Liver (tissue), 9 donors: ENCODE measurements around the gene CDH4. TPM values are rescaled to one million over a fixed set of nuclear protein-coding genes. Genes with fewer than 3 reads are reported as not detected.

Experiments
- DNase-seq: peaks from one replicate; pipeline ENCODE4 v3.0.0-alpha.2; 2017; ENCODE audit warnings: low spot score
- H3K27ac ChIP-seq, 2 donors: one replicate each; pipeline ENCODE4 v1.7.0; 2013; ENCODE audit warnings: inconsistent platforms in 2 of 2, low read length in 2 of 2, control low read depth in 1 of 2, low read depth in 1 of 2, mild to moderate bottlenecking in 1 of 2
- H3K27me3 ChIP-seq, 4 donors: one replicate each; pipeline versions ENCODE4 v1.6.1 to v1.7.0; 2013; ENCODE audit warnings: low read length in 3 of 4, inconsistent platforms in 1 of 4, mild to moderate bottlenecking in 1 of 4, moderate library complexity in 1 of 4; ENCODE audit not compliant: control insufficient read depth in 4 of 4, insufficient read depth in 4 of 4
- H3K36me3 ChIP-seq, 4 donors: one replicate each; pipeline versions ENCODE4 v1.6.1 to v1.7.0; 2013; ENCODE audit warnings: low read length in 3 of 4, mild to moderate bottlenecking in 3 of 4, low read depth in 1 of 4, moderate library complexity in 1 of 4; ENCODE audit not compliant: control insufficient read depth in 4 of 4, insufficient read depth in 3 of 4
- H3K4me1 ChIP-seq, 4 donors: one replicate each; pipeline versions ENCODE4 v1.6.1 to v1.7.0; 2013; ENCODE audit warnings: low read length in 3 of 4, mild to moderate bottlenecking in 3 of 4, moderate library complexity in 1 of 4; ENCODE audit not compliant: control insufficient read depth in 4 of 4, insufficient read depth in 4 of 4
- H3K4me3 ChIP-seq, 3 donors: one replicate each; pipeline versions ENCODE4 v1.6.1 to v1.7.0; 2013; ENCODE audit warnings: low read length in 3 of 3, control low read depth in 1 of 3, low read depth in 1 of 3, mild to moderate bottlenecking in 1 of 3
- H3K9ac ChIP-seq, 2 donors: one replicate each; pipeline ENCODE4 v1.7.0; 2013; ENCODE audit warnings: low read length in 2 of 2, mild to moderate bottlenecking in 2 of 2, moderate library complexity in 2 of 2, control low read depth in 1 of 2, low read depth in 1 of 2
- H3K9me3 ChIP-seq, 4 donors: one replicate each; pipeline versions ENCODE4 v1.6.1 to v1.7.0; 2013; ENCODE audit warnings: low read length in 3 of 4; ENCODE audit not compliant: control insufficient read depth in 4 of 4
- FOXA1 ChIP-seq: IDR thresholded peaks from 2 replicates; pipeline ENCODE4 v1.6.1; 2016; ENCODE audit warnings: antibody characterized with exemption
- FOXA2 ChIP-seq: IDR thresholded peaks from 2 replicates; pipeline ENCODE4 v1.6.1; 2016; ENCODE audit warnings: antibody characterized with exemption
- GABPA ChIP-seq, 2 donors: IDR thresholded peaks in 1 of 2; conservative IDR thresholded peaks in 1 of 2; 2 replicates each; pipeline ENCODE4 v1.6.1; 2016; ENCODE audit warnings: antibody characterized with exemption in 2 of 2, mild to moderate bottlenecking in 1 of 2, moderate library complexity in 1 of 2
- HNF4A ChIP-seq, 2 donors: conservative IDR thresholded peaks; 2 replicates each; pipeline ENCODE4 v1.6.1; 2016; ENCODE audit warnings: antibody characterized with exemption in 2 of 2, mild to moderate bottlenecking in 2 of 2
- HNF4G ChIP-seq: IDR thresholded peaks from 2 replicates; pipeline ENCODE4 v1.6.1; 2016; ENCODE audit warnings: antibody characterized with exemption
- JUND ChIP-seq, 2 donors: IDR thresholded peaks; 2 replicates each; pipeline ENCODE4 v1.6.1; 2016; ENCODE audit warnings: antibody characterized with exemption in 2 of 2
- RAD21 ChIP-seq, 2 donors: IDR thresholded peaks; 2 replicates each; pipeline ENCODE4 v1.6.1; 2016; ENCODE audit warnings: antibody characterized with exemption in 2 of 2, mild to moderate bottlenecking in 2 of 2
- RXRA ChIP-seq, 2 donors: IDR thresholded peaks; 2 replicates each; pipeline ENCODE4 v1.6.1; 2017 to 2018; ENCODE audit warnings: antibody characterized with exemption in 2 of 2, mild to moderate bottlenecking in 1 of 2
- SP1 ChIP-seq: IDR thresholded peaks from 2 replicates; pipeline ENCODE4 v1.6.1; 2018; ENCODE audit warnings: antibody characterized with exemption, mild to moderate bottlenecking
- TAF1 ChIP-seq: conservative IDR thresholded peaks from 2 replicates; pipeline ENCODE4 v1.6.1; 2016; ENCODE audit warnings: antibody characterized with exemption, mild to moderate bottlenecking
- YY1 ChIP-seq: IDR thresholded peaks from 2 replicates; pipeline ENCODE4 v1.6.1; 2016; ENCODE audit warnings: antibody characterized with exemption, mild to moderate bottlenecking
- WGBS: extraction: QIAGEN DNeasy Blood & Tissue Kit; methylation state at CpG from one replicate; pipeline ENCODE4 v1.1.7; 2013; 5-methylcytosine and 5-hydroxymethylcytosine counted together
- polyA plus RNA-seq, 2 donors: library from polyadenylated mRNA; stranded (reverse) in 1 of 2; unstranded in 1 of 2; fragments of 200-250 nt in 1 of 2; fragments of >200 nt in 1 of 2; fragmentation: Nextera tagmentation in 1 of 2; extraction: Ambion mirVana in 1 of 2; gene quantifications; one replicate each; pipeline versions ENCODE4 v1.2.1 to v1.2.3, GENCODE V29; 2013 to 2015
- total RNA-seq, 2 donors: library from RNA; depleted of rRNA; stranded (reverse); fragments of >200 nt; gene quantifications; one replicate each; pipeline ENCODE4 v1.2.3, GENCODE V29; 2014
- TF ChIP-seq, protein P1 (sequence below): IDR thresholded peaks from 2 replicates; pipeline ENCODE4 v1.6.1; 2016; ENCODE audit warnings: antibody characterized with exemption
- TF ChIP-seq, protein P2 (sequence below): fragments of 150-350 bp; IDR thresholded peaks from 2 replicates; pipeline ENCODE4 v1.5.1; 2017; ENCODE audit warnings: improper control_type of control experiment, low read depth, low read length; ENCODE audit not compliant: missing input control
- TF ChIP-seq, protein P3 (sequence below): IDR thresholded peaks from 2 replicates; pipeline ENCODE4 v1.6.1; 2016; ENCODE audit warnings: antibody characterized with exemption
- TF ChIP-seq, protein P4 (sequence below): IDR thresholded peaks from 2 replicates; pipeline ENCODE4 v1.6.1; 2016; ENCODE audit warnings: antibody characterized with exemption
- donor health status: healthy.
- donor health status: healthy.
- donor health status: healthy.
- donor health status: healthy.
- donor health status: healthy.

CDH4 gene
- total and polyA plus RNA-seq, 4 donors = 0.03 to 0.25 (median 0.19) TPM; not detected in 1

DNA sequence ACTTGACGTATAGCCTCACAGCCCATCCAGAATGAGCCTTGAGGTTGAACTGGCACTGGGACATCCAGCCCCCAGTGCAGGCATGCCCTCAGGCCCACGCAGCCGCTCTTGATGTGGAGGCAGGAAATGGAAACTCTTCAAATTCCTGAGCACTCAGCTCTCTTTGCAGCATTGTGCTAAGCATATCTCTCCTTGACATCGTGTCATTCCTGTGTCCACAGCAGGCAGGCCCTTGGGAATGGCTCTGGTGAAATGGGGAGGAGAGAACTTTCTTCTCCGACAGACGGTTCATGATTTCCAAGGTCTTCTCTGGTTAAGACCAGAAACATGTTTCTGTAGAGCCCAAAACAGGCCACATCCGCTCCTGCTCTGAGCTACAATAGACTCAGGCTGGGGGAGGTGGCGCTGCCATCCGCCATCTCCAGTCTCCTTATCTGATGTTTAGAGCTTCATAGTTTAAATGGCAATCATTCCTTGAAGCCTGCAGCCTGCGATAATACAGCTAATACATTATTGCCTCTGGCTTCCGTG is 248.8 kb downstream of the CDH4 start:
- H3K4me3 ChIP-seq = no peak overlapping the region
- TF ChIP-seq, protein P1, sequence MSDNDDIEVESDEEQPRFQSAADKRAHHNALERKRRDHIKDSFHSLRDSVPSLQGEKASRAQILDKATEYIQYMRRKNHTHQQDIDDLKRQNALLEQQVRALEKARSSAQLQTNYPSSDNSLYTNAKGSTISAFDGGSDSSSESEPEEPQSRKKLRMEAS = no peak
- no peak for TF ChIP-seq RXRA (IDR thresholded peaks at IDR 0.05)
- TF ChIP-seq TAF1 = no peak
- TF ChIP-seq JUND (IDR thresholded peaks at IDR 0.05) = no peak
- TF ChIP-seq HNF4G = no peak
- no peak for TF ChIP-seq HNF4A (conservative IDR thresholded peaks at IDR 0.05)
- TF ChIP-seq, protein P2, sequence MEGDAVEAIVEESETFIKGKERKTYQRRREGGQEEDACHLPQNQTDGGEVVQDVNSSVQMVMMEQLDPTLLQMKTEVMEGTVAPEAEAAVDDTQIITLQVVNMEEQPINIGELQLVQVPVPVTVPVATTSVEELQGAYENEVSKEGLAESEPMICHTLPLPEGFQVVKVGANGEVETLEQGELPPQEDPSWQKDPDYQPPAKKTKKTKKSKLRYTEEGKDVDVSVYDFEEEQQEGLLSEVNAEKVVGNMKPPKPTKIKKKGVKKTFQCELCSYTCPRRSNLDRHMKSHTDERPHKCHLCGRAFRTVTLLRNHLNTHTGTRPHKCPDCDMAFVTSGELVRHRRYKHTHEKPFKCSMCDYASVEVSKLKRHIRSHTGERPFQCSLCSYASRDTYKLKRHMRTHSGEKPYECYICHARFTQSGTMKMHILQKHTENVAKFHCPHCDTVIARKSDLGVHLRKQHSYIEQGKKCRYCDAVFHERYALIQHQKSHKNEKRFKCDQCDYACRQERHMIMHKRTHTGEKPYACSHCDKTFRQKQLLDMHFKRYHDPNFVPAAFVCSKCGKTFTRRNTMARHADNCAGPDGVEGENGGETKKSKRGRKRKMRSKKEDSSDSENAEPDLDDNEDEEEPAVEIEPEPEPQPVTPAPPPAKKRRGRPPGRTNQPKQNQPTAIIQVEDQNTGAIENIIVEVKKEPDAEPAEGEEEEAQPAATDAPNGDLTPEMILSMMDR = no peak
- TF ChIP-seq, protein P3, sequence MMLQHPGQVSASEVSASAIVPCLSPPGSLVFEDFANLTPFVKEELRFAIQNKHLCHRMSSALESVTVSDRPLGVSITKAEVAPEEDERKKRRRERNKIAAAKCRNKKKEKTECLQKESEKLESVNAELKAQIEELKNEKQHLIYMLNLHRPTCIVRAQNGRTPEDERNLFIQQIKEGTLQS = no peak
- no peak for TF ChIP-seq FOXA2
- no peak for TF ChIP-seq YY1
- TF ChIP-seq, protein P4, sequence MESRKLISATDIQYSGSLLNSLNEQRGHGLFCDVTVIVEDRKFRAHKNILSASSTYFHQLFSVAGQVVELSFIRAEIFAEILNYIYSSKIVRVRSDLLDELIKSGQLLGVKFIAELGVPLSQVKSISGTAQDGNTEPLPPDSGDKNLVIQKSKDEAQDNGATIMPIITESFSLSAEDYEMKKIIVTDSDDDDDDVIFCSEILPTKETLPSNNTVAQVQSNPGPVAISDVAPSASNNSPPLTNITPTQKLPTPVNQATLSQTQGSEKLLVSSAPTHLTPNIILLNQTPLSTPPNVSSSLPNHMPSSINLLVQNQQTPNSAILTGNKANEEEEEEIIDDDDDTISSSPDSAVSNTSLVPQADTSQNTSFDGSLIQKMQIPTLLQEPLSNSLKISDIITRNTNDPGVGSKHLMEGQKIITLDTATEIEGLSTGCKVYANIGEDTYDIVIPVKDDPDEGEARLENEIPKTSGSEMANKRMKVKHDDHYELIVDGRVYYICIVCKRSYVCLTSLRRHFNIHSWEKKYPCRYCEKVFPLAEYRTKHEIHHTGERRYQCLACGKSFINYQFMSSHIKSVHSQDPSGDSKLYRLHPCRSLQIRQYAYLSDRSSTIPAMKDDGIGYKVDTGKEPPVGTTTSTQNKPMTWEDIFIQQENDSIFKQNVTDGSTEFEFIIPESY = no peak
- no peak for TF ChIP-seq SP1
- TF ChIP-seq FOXA1 = no peak
- no peak for TF ChIP-seq RAD21 (IDR thresholded peaks at IDR 0.05)
- H3K9ac ChIP-seq = no peak overlapping the region
- 48% methylated on average over 11 of the region's 11 CpGs for WGBS
- no peaks in the 10 kb centered on the region for H3K9me3 ChIP-seq
- no peaks in the 10 kb centered on the region for H3K4me1 ChIP-seq
- no peaks in the 10 kb centered on the region for H3K36me3 ChIP-seq
- H3K27me3 ChIP-seq = peaks cover 0 to 10% (median under 1%) of the 10 kb centered on the region in 4 donors
- DNase-seq = no peak
- H3K27ac ChIP-seq = no peak overlapping the region

DNA sequence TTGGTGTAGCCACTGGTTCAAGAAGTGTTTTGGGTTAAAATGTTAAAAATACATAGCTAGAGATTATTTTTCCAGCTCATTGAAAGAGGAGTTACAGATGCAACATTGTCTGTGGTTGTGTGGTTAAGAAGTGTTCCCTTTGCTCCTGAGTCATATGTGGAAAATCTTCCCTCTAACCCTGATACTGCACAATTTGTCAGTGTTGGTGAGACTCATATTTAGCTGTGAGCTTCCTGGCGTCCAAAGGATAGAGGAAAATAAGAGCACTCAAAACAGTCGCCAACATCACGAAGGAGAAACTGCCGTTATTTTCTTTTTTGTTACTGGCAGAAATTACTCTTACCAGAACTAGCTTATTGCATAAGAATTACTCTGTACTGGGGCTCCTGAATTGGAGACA is 250.4 kb downstream of the CDH4 start:
- TF ChIP-seq HNF4A (conservative IDR thresholded peaks at IDR 0.05) = no peak
- no peak for TF ChIP-seq TAF1
- TF ChIP-seq GABPA (IDR thresholded peaks at IDR 0.05 in 1 of 2, conservative IDR thresholded peaks at IDR 0.05 in 1 of 2) = no peak
- TF ChIP-seq, protein P1 = no peak
- TF ChIP-seq RXRA (IDR thresholded peaks at IDR 0.05) = no peak
- TF ChIP-seq HNF4G = no peak
- H3K27me3 ChIP-seq = peaks cover 0 to 5% (median under 1%) of the 10 kb centered on the region in 4 donors
- H3K27ac ChIP-seq = no peak overlapping the region
- no peaks in the 10 kb centered on the region for H3K4me1 ChIP-seq
- no peak overlapping the region for H3K9ac ChIP-seq
- no peak overlapping the region for H3K4me3 ChIP-seq
- no peaks in the 10 kb centered on the region for H3K36me3 ChIP-seq
- DNase-seq = no peak
- H3K9me3 ChIP-seq = no peaks in the 10 kb centered on the region
- WGBS = 84% methylated on average over 4 of the region's 4 CpGs
